ENCODE data around the gene S100A4.

S100A4 gene

DNA sequence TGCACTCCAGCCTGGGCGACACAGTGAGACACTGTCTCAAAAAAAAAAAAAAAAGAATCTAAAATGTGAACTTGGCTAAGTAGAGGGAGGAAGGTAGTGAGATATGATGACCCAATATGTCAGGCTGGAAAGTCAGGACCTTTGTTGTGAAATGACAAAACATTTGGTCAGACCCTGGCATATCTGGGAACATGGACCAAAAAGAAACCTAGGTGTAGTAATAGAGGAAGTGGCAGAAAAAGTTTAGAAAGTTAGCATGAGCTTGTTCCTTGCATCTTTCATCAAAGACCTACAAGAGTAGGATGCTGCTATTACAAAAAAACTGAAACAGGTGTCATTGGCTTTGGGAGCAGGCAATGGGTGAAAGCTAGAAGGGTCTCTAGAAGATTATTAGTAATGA is 10.7 kb upstream of the S100A4 start:
- TF ChIP-seq CTCF (IDR thresholded peaks at IDR 0.05; ENCODE audit: control extremely low read depth, extremely low read depth, low read depth, missing control alignments): no peak
- CTCF ChIA-PET: interaction anchor here (1.7 to 1.9 kb wide), 2 partner anchors 17 to 45 kb away, joined by 5 read pairs; no protein-coding TSS in a partner anchor
- no peak for DNase-seq (ENCODE audit: extremely low spot score)
- POLR2A ChIA-PET: interaction anchor here (0.7 kb wide), 1 partner anchor 1322 kb away, joined by 3 read pairs; no protein-coding TSS in a partner anchor

DNA sequence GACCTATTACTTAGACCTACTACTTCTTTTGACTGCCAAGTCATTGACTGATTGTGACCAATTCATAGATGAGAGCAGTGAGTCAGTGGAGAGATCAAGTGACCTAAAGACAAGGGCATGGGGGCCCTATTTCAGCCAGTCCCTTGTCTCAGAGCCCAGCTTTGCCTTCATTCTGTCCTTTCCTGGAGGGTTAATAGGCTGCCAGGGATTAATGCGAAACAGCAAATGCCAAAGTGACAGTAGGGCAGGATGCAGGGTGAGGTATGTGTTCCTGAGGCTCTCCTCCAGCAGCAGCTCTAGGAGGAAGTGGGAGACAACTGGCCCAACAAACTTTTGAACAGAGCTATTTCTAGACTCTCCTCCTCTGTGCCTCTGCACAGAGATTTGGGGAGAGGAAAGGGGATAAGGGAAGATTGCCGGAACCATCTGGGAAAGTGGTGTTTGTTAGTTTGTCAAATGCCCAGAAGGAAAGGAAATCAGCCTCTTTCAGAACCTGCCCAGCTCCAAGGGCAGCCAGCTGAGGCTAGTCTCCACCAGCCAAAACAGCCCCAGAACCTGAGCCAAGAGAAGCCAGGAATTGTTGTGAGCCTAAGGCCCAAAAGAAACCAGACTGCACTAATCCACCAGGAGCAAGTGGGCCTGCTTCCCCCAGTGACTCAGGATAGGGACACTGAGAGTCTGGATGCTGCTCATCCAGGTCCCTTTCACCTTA is 8.4 kb upstream of the S100A4 start:
- ChIA-PET POLR2A (interaction anchor here (0.5 kb wide), 1 partner anchor 179 kb away, joined by 3 read pairs; no protein-coding TSS in a partner anchor), CTCF (interaction anchor here (0.7 to 7.5 kb wide), 11 partner anchors 8 to 202 kb away, joined by 3 to 51 read pairs (median 4); partner anchors contain the start of genes S100A5 and S100A6)
- DNase-seq (ENCODE audit: extremely low spot score): no peak
- no peak for TF ChIP-seq CTCF (IDR thresholded peaks at IDR 0.05; ENCODE audit: control extremely low read depth, extremely low read depth, low read depth, missing control alignments)

GRCh38 chr1:153553096-153553495 is 7.5 kb upstream of the S100A4 start:
- CTCF ChIA-PET: interaction anchor here (0.7 to 7.5 kb wide), 6 partner anchors 9 to 59 kb away, joined by 3 to 51 read pairs (median 6); partner anchors contain the start of genes S100A5 and S100A6
- no peak for DNase-seq (ENCODE audit: extremely low spot score)
- POLR2A ChIA-PET: no interaction called here
- TF ChIP-seq CTCF (IDR thresholded peaks at IDR 0.05; ENCODE audit: control extremely low read depth, extremely low read depth, low read depth, missing control alignments): no peak

GRCh38 chr1:153552335-153552734 is 6.7 kb upstream of the S100A4 start:
- CTCF ChIA-PET: interaction anchor here (1.3 to 7.5 kb wide), 6 partner anchors 9 to 58 kb away, joined by 3 to 51 read pairs (median 12); partner anchors contain the start of genes S100A5 and S100A6
- TF ChIP-seq CTCF (IDR thresholded peaks at IDR 0.05; ENCODE audit: control extremely low read depth, extremely low read depth, low read depth, missing control alignments): no peak
- POLR2A ChIA-PET: interaction anchor here (0.6 kb wide), 1 partner anchor 12 kb away, joined by 5 read pairs; the partner anchor contains the start of gene S100A5
- no peak for DNase-seq (ENCODE audit: extremely low spot score)

GRCh38 chr1:153550827-153551500 is 5.4 kb upstream of the S100A4 start:
- ChIA-PET POLR2A (no interaction called here), CTCF (interaction anchor here (0.9 to 7.5 kb wide), 12 partner anchors 10 to 199 kb away, joined by 3 to 51 read pairs (median 6); partner anchors contain the start of genes S100A14, S100A5 and S100A6)
- DNase-seq (ENCODE audit: extremely low spot score): no peak
- TF ChIP-seq CTCF (IDR thresholded peaks at IDR 0.05; ENCODE audit: control extremely low read depth, extremely low read depth, low read depth, missing control alignments): no peak

DNA sequence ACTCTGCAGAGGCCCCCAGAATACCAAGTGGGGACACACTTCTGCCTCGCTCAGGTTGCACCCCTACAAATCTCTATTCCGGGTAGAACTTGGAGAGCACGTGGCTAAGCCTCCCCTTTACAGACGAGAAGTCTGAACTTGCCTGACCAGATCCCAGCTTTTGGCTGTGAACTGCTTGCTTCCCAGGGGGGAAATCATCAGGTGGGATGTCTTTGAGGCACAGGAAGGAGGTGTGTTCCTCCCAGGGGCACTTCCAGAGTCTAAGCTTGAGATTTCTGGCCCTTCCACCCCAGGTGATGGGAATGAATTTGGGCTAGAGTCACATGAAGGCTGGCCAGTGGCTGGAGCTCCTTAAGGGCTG is 4.8 kb upstream of the S100A4 start:
- no peak for DNase-seq (ENCODE audit: extremely low spot score)
- ChIA-PET CTCF (interaction anchor here (0.9 to 7.5 kb wide), 10 partner anchors 11 to 198 kb away, joined by 3 to 51 read pairs (median 5); partner anchors contain the start of genes S100A14 and S100A6), POLR2A (interaction anchor here (0.6 kb wide), 1 partner anchor 15 kb away, joined by 6 read pairs; the partner anchor contains the start of gene S100A2)
- no peak for TF ChIP-seq CTCF (IDR thresholded peaks at IDR 0.05; ENCODE audit: control extremely low read depth, extremely low read depth, low read depth, missing control alignments)
